ENCODE measurements around the gene NOMO2.
"Not testable (repeated sequence)": the region's sequence is repeated elsewhere in the genome, so short reads cannot be mapped to it uniquely, and the experiment has no call there.

The NOMO2 gene

GRCh38 chr16:18585789-18586188 lies 23.9 kb upstream of the NOMO2 start:
- H3K79me2 ChIP-seq (ENCODE audit: insufficient read depth, low read length); H3K9me3 ChIP-seq (ENCODE audit: insufficient read depth, low read length); H3K9ac ChIP-seq (ENCODE audit: low read length); H4K20me1 ChIP-seq (ENCODE audit: low read depth, low read length); H3K4me2 ChIP-seq (ENCODE audit: low read depth, low read length, poor library complexity, severe bottlenecking); H3K27ac ChIP-seq (ENCODE audit: low read depth, low read length); H3K9me2 ChIP-seq (replicated peaks; ENCODE audit: insufficient read depth, low read length); H3K27me3 ChIP-seq (ENCODE audit: low read length); H2AFZ ChIP-seq (ENCODE audit: low read depth, low read length, severe bottlenecking); H3K36me3 ChIP-seq (ENCODE audit: low read length); H3K4me3 ChIP-seq (ENCODE audit: insufficient read depth, low read length, poor library complexity, severe bottlenecking); H3F3A ChIP-seq (ENCODE audit: insufficient read depth): not testable (repeated sequence)

GRCh38 chr16:18582902-18583301 lies 21.0 kb upstream of the NOMO2 start:
- H4K20me1 ChIP-seq (ENCODE audit: low read depth, low read length) = no peaks in the 10 kb centered on the region
- no peaks in the 10 kb centered on the region for H3K27me3 ChIP-seq (ENCODE audit: low read length)
- H3K4me3 ChIP-seq (ENCODE audit: insufficient read depth, low read length, poor library complexity, severe bottlenecking) = no peak overlapping the region
- no peak overlapping the region for H3K4me2 ChIP-seq (ENCODE audit: low read depth, low read length, poor library complexity, severe bottlenecking)
- H3K36me3 ChIP-seq (ENCODE audit: low read length) = no peaks in the 10 kb centered on the region
- H3K9me3 ChIP-seq (ENCODE audit: insufficient read depth, low read length) = no peaks in the 10 kb centered on the region
- no peaks in the 10 kb centered on the region for H3F3A ChIP-seq (ENCODE audit: insufficient read depth)
- H3K79me2 ChIP-seq (ENCODE audit: insufficient read depth, low read length) = no peaks in the 10 kb centered on the region
- no peak for TF ChIP-seq EZH2phosphoT487 (conservative IDR thresholded peaks at IDR 0.05; ENCODE audit: low read length)
- TF ChIP-seq CTCF (IDR thresholded peaks at IDR 0.05; ENCODE audit: insufficient read depth, low read length, poor library complexity, severe bottlenecking) = no peak
- no peaks in the 10 kb centered on the region for H3K9me2 ChIP-seq (replicated peaks; ENCODE audit: insufficient read depth, low read length)
- no peak overlapping the region for H3K27ac ChIP-seq (ENCODE audit: low read depth, low read length)
- no peak overlapping the region for H2AFZ ChIP-seq (ENCODE audit: low read depth, low read length, severe bottlenecking)
- no peak overlapping the region for H3K9ac ChIP-seq (ENCODE audit: low read length)

GRCh38 chr16:18580396-18580795 lies 18.5 kb upstream of the NOMO2 start:
- not testable (repeated sequence) for H3K79me2 ChIP-seq (ENCODE audit: insufficient read depth, low read length); H3K4me3 ChIP-seq (ENCODE audit: insufficient read depth, low read length, poor library complexity, severe bottlenecking); H2AFZ ChIP-seq (ENCODE audit: low read depth, low read length, severe bottlenecking); H3K4me2 ChIP-seq (ENCODE audit: low read depth, low read length, poor library complexity, severe bottlenecking); H3K9me3 ChIP-seq (ENCODE audit: insufficient read depth, low read length); H3K9me2 ChIP-seq (replicated peaks; ENCODE audit: insufficient read depth, low read length); H3K36me3 ChIP-seq (ENCODE audit: low read length); H3F3A ChIP-seq (ENCODE audit: insufficient read depth); H3K27ac ChIP-seq (ENCODE audit: low read depth, low read length); H4K20me1 ChIP-seq (ENCODE audit: low read depth, low read length); H3K27me3 ChIP-seq (ENCODE audit: low read length); H3K9ac ChIP-seq (ENCODE audit: low read length)

GRCh38 chr16:18579261-18579660 lies 17.4 kb upstream of the NOMO2 start:
- H3K36me3 ChIP-seq (ENCODE audit: low read length); H3K4me3 ChIP-seq (ENCODE audit: insufficient read depth, low read length, poor library complexity, severe bottlenecking); H3K9me2 ChIP-seq (replicated peaks; ENCODE audit: insufficient read depth, low read length); H3K9me3 ChIP-seq (ENCODE audit: insufficient read depth, low read length); H4K20me1 ChIP-seq (ENCODE audit: low read depth, low read length); H3K27ac ChIP-seq (ENCODE audit: low read depth, low read length); H3K27me3 ChIP-seq (ENCODE audit: low read length); H3K9ac ChIP-seq (ENCODE audit: low read length); H3F3A ChIP-seq (ENCODE audit: insufficient read depth); H3K4me2 ChIP-seq (ENCODE audit: low read depth, low read length, poor library complexity, severe bottlenecking); H3K79me2 ChIP-seq (ENCODE audit: insufficient read depth, low read length); H2AFZ ChIP-seq (ENCODE audit: low read depth, low read length, severe bottlenecking): not testable (repeated sequence)

- H4K20me1 ChIP-seq (ENCODE audit: low read depth, low read length); H3K9me2 ChIP-seq (replicated peaks; ENCODE audit: insufficient read depth, low read length); H3K9ac ChIP-seq (ENCODE audit: low read length); H3K79me2 ChIP-seq (ENCODE audit: insufficient read depth, low read length); H3K4me2 ChIP-seq (ENCODE audit: low read depth, low read length, poor library complexity, severe bottlenecking); H3K36me3 ChIP-seq (ENCODE audit: low read length); H3K27ac ChIP-seq (ENCODE audit: low read depth, low read length); H3K4me3 ChIP-seq (ENCODE audit: insufficient read depth, low read length, poor library complexity, severe bottlenecking); H3K27me3 ChIP-seq (ENCODE audit: low read length); H3K9me3 ChIP-seq (ENCODE audit: insufficient read depth, low read length); H2AFZ ChIP-seq (ENCODE audit: low read depth, low read length, severe bottlenecking); H3F3A ChIP-seq (ENCODE audit: insufficient read depth): not testable (repeated sequence)
These were observed 16.0 kb upstream of the NOMO2 start for GRCh38 chr16:18577942-18578341.

GRCh38 chr16:18575945-18576344 lies 14.0 kb upstream of the NOMO2 start:
- not testable (repeated sequence) for H4K20me1 ChIP-seq (ENCODE audit: low read depth, low read length); H3F3A ChIP-seq (ENCODE audit: insufficient read depth); H3K27me3 ChIP-seq (ENCODE audit: low read length); H2AFZ ChIP-seq (ENCODE audit: low read depth, low read length, severe bottlenecking); H3K9me3 ChIP-seq (ENCODE audit: insufficient read depth, low read length); H3K9ac ChIP-seq (ENCODE audit: low read length); H3K4me2 ChIP-seq (ENCODE audit: low read depth, low read length, poor library complexity, severe bottlenecking); H3K9me2 ChIP-seq (replicated peaks; ENCODE audit: insufficient read depth, low read length); H3K79me2 ChIP-seq (ENCODE audit: insufficient read depth, low read length); H3K36me3 ChIP-seq (ENCODE audit: low read length); H3K27ac ChIP-seq (ENCODE audit: low read depth, low read length); H3K4me3 ChIP-seq (ENCODE audit: insufficient read depth, low read length, poor library complexity, severe bottlenecking)

GRCh38 chr16:18575298-18575917 lies 13.5 kb upstream of the NOMO2 start:
- not testable (repeated sequence) for H3F3A ChIP-seq (ENCODE audit: insufficient read depth); H2AFZ ChIP-seq (ENCODE audit: low read depth, low read length, severe bottlenecking); H3K9me3 ChIP-seq (ENCODE audit: insufficient read depth, low read length); H3K4me3 ChIP-seq (ENCODE audit: insufficient read depth, low read length, poor library complexity, severe bottlenecking); H3K36me3 ChIP-seq (ENCODE audit: low read length); H3K9ac ChIP-seq (ENCODE audit: low read length); H3K9me2 ChIP-seq (replicated peaks; ENCODE audit: insufficient read depth, low read length); H3K27me3 ChIP-seq (ENCODE audit: low read length); H3K79me2 ChIP-seq (ENCODE audit: insufficient read depth, low read length); H3K4me2 ChIP-seq (ENCODE audit: low read depth, low read length, poor library complexity, severe bottlenecking); H4K20me1 ChIP-seq (ENCODE audit: low read depth, low read length); H3K27ac ChIP-seq (ENCODE audit: low read depth, low read length)
